Head of caudate nucleus (tissue), 42 donors: Measurements from ENCODE around the gene TRIM34.
A peak's percentile ranks its signal among the peaks of the same experiment; 100 is the strongest.
"Not testable (repeated sequence)": the region's sequence is repeated elsewhere in the genome, so short reads cannot be mapped to it uniquely, and the experiment has no call there.

Experiments used
- DNase-seq, 42 donors: peaks; one replicate each; pipeline versions ENCODE4 v3.0.0 to v3.0.0-alpha.2; 2020 to 2021; ENCODE audit warnings: mixed read lengths in 7 of 42
- intact Hi-C: fragments of 100-400 bp; cut with DNase I; formaldehyde crosslinking; loops from one replicate; pipeline ENCODE4 v1.15.0; 2022

The TRIM34 gene, protein sequence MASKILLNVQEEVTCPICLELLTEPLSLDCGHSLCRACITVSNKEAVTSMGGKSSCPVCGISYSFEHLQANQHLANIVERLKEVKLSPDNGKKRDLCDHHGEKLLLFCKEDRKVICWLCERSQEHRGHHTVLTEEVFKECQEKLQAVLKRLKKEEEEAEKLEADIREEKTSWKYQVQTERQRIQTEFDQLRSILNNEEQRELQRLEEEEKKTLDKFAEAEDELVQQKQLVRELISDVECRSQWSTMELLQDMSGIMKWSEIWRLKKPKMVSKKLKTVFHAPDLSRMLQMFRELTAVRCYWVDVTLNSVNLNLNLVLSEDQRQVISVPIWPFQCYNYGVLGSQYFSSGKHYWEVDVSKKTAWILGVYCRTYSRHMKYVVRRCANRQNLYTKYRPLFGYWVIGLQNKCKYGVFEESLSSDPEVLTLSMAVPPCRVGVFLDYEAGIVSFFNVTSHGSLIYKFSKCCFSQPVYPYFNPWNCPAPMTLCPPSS

GRCh38 chr11:5624489-5625279 is at the start of gene TRIM34:
TSS of gene TRIM34 (plus strand) at chr11:5625001. CDS start at chr11:5632332, 7,331 bp downstream.
- intact Hi-C loops: no loop called here

DNA sequence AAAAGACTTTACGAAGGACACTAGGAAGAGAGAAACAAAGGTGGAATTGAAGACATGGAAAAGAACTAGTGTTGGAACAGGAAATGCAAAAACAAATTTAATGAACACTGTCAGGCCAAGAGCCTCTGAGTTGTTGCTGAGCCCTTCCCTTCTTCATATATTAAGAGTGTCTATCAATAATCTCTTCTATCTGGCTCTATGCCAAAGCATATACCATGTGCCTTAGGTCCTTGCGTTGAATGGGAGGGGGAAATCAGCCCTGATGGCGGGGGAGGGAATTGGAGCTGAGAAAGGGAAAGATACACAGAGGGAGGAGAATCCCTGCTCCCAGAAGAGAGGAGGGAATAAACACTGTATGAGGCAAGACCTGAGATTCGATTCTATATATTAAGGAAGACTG is 49.6 kb upstream of the TRIM34 start:
- DNase-seq: no peak
- intact Hi-C loops: no loop called here

More at GRCh38 chr11:5624489-5625279, at the start of gene TRIM34:
- DNase-seq: peak in 21 of 42 donors; percentile 9 to 62 (median 27)

DNA sequence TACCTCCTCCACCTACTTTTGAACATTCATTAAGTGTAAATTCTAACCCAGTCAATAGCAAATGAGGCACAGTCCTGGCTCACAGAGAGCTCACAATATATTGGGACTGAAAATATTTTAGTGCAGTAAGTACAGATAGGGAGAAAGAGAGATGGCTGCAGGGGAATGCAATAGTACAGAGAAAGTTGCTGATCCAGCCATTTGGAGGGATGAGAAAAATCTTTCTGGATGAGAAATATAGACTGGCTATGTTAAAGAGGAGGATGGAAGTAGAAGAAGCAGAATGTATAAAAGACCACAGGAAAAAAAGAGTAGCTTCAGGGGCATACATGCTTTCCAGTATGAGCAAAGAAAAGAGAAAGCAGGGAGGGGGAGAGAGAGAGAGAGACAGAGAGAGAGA is 47.7 kb upstream of the TRIM34 start:
- intact Hi-C loops: no loop called here
- no peak for DNase-seq

DNA sequence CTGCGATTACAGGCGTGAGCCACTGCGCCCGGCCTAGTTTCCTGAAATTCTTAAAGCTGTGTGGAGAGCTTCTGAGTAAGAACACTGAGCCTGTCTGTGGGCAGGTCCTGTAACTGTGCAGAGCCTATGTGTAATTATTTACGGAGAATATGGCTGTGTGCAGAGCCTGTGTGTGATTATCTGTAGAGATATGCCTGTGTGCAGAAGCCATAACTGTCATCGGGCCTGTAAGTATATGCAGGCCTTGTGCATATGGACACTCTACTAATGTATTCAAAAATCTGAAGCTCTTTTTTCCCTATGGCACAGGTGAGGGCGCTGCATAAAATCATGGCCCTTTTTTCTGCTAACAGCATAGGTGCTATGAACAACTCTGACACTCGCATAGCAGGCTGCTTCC is 44.2 kb upstream of the TRIM34 start, which contains the start of gene OR52B6:
Gene OR52B6, plus strand, starts transcription at position 301 of the 400 bp plus-strand sequence. Its CDS starts 0 bp downstream, at position 301.
- no peak for DNase-seq
- intact Hi-C loops: no loop called here

DNA sequence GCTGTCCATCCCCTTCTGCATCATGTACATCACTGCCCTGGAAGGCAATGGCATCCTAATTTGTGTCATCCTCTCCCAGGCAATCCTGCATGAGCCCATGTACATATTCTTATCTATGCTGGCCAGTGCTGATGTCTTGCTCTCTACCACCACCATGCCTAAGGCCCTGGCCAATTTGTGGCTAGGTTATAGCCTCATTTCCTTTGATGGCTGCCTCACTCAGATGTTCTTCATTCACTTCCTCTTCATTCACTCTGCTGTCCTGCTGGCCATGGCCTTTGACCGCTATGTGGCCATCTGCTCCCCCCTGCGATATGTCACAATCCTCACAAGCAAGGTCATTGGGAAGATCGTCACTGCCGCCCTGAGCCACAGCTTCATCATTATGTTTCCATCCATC is 43.8 kb upstream of the TRIM34 start:
- intact Hi-C loops: no loop called here
- no peak for DNase-seq

- intact Hi-C loops: not testable (repeated sequence)
Measured at GRCh38 chr11:5584458-5584857, 40.3 kb upstream of the TRIM34 start.

GRCh38 chr11:5589906-5590305 is 34.9 kb upstream of the TRIM34 start:
- DNase-seq, intact Hi-C loops: not testable (repeated sequence)

More at GRCh38 chr11:5584458-5584857, 40.3 kb upstream of the TRIM34 start:
- not testable (repeated sequence) for DNase-seq

GRCh38 chr11:5591613-5592012 is 33.2 kb upstream of the TRIM34 start:
- DNase-seq: no peak
- intact Hi-C loops: no loop called here

DNA sequence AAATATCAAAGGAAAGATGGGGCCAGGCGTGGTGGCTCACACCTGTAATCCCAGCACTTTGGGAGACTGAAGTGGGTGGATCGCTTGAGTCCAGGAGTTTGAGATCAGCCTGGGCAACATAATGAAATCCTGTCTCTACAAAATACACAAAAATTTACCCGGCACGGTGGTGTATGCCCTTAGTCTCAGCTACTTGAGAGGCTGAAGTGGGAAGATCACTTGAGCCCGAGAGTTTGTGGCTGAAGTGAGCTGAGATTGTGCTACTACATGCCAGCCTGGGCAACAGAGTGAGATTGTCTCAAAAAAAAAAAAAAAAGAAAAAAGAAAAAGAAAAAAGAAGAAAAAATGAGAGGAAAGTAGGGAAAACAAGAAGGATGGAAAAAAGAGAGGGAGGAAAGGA is 32.2 kb upstream of the TRIM34 start:
- intact Hi-C loops: no loop called here
- no peak for DNase-seq

DNA sequence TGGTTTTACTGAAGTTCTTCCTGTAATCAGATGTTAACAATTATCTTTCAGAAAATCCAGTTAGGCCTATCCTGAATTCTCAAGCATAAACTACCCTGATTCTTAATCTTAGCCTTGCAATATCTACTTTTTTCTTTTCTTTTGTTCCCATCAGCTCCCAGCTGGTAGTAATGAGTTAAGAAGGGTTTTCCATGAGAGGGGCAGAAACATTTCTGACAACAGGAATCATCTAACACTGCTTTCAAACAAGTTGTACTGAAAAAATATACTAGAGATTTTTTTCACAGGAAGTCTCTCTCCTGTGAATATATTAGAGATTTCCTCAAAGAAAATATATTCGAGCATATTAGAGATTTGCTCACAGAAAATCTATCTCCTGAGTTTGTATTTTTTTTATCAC is 31.7 kb upstream of the TRIM34 start:
- DNase-seq: no peak
- intact Hi-C loops: no loop called here

DNA sequence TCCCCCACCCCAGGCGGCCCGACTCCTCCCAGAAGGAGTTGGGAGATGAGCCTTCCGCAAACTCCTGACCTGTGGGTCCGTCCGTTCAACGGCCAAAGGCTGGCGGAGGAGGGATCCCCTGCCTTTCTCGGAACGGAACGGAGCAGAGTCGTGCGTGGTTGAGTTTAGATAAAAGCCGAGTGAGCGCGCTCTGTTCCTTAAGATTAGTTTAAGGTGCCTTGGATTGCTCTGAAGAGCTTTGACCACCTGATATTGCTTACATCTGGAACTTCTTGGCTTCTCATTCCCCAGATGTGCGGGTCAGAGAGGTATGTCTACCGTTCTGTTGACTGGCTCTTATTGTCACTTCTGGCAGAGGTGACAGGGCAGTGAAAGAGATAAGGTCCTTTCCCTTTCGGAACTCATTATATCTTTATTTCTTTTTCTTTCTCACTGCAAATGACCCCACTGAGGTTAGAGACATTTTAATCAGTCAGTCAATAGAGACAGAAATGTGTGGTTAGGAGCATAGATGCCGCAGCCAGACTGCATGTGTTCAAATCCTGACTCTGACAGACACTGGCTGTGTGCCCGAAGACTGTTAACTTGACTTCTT is 28.1 kb upstream of the TRIM34 start, which contains the start of gene TRIM6:
Gene TRIM6, plus strand, starts transcription at position 31 of the 595 bp plus-strand sequence. Its CDS starts 261 bp downstream, at position 292.
- peak in 21 of 42 donors; percentile 7 to 49 (median 22) for DNase-seq
- intact Hi-C loops: no loop called here

DNA sequence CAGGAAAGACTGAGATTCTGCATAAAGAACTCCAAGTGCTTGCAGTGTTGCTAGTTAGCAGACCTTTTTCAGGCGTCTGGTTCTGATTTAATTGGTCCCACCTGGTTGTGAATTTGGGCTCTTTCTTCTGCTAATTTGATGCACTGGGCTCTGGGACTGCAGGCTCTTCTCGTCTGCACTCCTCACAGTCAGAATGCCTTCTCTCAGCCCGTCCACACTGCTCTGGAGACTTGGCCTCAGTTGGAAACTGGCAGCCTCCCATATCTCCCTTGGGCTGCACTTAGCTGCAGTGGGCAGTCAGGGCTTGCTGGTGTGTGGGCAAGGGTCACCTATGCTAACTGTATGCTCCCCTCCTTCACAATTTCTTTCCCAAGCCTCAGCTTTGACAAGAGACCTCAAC is 26.8 kb upstream of the TRIM34 start:
- DNase-seq: no peak
- intact Hi-C loops: no loop called here

- peak in 24 of 42 donors; percentile 9 to 61 (median 28) for DNase-seq
- intact Hi-C loops: no loop called here
Measured at GRCh38 chr11:5600374-5600851, 24.4 kb upstream of the TRIM34 start.

DNA sequence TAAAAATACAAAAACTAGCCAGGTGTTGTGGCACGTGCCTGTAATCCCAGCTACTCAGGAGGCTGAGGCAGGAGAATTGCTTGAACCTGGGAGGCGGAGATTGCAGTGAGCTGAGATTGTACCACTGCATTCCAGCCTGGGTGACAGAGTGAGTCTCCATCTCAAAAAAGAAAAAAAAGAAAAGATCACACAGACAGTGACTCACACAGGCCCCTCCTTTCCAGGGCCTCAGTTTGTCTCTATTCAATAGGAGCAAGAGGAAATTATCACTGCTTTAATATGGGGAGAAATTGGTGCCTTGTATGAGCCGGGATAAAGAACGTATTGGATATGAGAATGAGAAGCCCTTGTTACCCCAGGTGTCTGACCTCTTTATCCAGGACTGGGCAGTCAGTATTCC is 22.0 kb upstream of the TRIM34 start:
- intact Hi-C loops, DNase-seq: not testable (repeated sequence)

DNA sequence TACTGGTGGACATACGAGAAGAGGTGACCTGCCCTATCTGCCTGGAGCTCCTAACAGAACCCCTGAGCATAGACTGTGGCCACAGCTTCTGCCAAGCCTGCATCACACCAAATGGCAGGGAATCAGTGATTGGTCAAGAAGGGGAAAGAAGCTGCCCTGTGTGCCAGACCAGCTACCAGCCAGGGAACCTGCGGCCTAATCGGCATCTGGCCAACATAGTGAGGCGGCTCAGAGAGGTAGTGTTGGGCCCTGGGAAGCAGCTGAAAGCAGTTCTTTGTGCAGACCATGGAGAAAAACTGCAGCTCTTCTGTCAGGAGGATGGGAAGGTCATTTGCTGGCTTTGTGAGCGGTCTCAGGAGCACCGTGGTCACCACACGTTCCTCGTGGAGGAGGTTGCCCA is 21.5 kb upstream of the TRIM34 start:
- DNase-seq: peak in 1 of 42 donors; percentile 23

DNA sequence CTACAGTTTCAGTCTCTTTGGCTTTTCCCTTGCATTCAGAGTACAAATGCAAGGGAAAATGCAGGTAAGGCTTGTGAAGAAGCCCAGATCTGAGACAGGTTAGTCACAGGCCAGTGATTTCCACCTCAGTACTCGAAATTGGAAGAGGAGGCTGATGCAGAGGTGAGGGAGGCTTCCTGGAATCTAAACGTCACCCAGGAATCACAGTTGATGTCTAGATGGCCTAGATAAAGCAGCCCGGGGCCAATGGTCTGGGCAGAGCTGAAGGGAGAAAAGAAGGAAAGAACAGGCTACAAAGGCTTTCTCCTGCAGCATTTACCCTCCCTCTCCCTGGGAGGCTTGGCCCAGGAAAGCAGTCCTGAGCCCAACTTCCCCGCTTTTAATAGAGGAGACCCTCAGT is 19.9 kb upstream of the TRIM34 start:
- intact Hi-C loops: no loop called here
- DNase-seq: no peak

More for the DNA sequence above, 21.5 kb upstream of the TRIM34 start:
- intact Hi-C loops: no loop called here

GRCh38 chr11:5605849-5606248 is 19.0 kb upstream of the TRIM34 start:
- DNase-seq: no peak
- intact Hi-C loops: no loop called here

DNA sequence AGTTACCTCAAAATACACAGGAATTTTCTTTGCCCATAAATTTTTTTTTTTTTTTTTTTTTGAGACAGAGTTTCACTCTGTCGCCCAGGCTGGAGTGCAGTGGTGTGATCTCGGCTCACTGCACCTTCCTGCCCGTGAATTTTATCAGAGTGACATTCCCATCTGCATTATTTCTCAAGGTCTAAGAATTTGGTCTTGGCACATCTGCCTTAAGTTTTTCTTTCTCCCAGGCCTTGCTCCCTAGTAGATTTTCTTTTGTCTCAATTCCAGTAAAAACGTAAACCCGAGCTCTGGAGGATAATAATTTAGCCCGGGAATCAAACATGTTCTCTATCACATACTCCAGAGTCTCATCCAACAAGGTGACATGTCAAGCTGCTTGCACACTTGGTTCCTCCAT is 16.0 kb upstream of the TRIM34 start:
- intact Hi-C loops: no loop called here
- no peak for DNase-seq

DNA sequence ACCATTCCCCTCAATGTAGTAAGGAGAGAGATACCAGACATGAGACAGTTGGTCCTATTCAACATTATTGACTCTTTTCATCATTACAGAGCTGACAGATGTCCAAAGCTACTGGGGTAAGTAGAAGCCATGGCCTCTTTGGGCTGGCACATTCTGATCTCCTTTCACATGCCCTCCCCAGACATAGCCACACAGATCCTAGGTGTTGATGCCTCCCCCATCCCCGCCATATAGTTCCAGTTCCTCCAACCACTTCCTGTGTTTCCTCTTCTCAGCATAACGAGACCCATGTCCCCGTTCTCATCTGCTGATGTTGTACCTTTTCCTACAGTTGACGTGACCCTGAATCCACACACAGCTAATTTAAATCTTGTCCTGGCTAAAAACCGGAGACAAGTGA is 14.4 kb upstream of the TRIM34 start:
- intact Hi-C loops: no loop called here

More for the DNA sequence above, 14.4 kb upstream of the TRIM34 start:
- no peak for DNase-seq
